Inferior parietal cortex (tissue), 1 donor: ENCODE measurements around the gene YIPF5.
A peak's percentile ranks its signal among the peaks of the same experiment; 100 is the strongest.

Experiments used
- DNase-seq: peaks from one replicate; pipeline ENCODE4 v3.0.0-alpha.2; 2016; ENCODE audit errors: extremely low spot score

Gene YIPF5

DNA sequence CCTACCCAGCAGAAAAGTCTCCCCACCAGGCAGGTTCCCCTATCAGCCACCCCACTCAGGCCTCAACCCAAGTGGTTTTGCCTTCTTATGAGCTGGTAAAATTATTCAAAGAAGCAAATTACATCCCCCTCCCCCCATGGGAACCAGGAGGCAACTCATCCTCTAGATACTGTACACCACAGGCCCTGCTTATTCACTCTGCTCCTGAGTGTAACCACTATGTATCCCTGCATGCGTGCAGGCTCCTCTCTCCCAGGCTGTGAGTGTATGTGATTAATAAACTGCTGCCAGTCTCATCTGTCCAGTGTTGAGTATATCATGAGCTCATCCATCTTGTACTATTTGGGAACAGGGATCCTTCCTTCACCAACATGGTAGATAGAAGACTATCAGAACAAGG is 8.8 kb upstream of the YIPF5 start:
- DNase-seq = no peak

GRCh38 chr5:144177548-144177947 is 7.1 kb upstream of the YIPF5 start:
- DNase-seq = no peak

DNA sequence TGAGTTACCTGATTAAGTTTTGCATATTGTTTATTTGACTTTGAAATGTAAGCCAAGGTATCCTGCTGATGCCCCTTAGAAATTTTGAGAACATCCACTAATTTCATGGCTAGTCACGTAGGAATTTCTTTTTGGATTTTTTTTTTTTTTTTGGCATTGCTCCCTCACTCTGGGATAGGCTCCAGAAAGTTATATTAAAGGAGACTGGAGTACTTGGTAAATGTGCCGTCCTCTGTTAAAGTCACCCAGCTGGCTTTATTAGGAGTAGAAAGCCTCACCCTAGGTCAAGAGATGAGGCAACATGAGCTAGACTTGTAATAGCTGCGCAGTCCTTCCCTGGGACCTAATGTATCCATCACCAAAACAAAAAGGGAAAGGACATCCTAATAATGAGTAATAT is 3.3 kb upstream of the YIPF5 start:
- no peak for DNase-seq

DNA sequence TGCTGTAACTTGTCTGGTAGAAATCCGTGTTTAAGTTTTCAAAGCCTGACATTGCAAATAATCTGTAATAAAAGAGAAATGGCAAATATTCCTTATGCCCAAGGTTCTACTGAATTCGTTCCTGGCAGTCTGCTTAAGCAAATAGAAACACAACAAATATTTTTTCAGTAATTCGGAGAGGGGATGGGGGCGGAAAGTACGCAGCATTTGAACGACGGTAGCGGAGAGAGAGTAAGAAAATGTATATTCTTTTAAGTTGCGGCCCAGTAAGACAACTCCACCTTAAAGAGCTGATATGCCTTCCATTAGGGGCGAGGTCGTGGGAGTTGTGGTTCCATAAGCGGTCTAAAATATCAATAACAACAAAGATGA is 569 bp downstream of the YIPF5 start:
- no peak for DNase-seq

DNA sequence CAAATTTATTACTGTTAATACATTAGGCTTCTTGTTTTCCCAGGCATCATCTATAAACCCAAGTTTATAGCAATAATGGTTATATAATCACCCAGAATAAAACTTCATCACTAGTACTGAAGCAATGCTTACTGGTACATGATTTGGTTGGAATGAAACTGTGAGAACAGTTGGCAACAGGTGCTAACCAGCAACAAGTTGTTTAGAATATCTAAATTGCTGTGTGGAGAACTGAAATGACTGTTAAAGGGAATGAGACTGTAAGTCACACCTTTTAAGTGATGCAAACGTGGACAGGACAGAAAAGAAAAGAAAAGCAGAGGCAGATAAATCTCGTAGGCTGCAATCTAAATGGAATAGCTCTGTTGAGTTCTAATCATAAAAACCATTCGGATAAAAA is 2.5 kb downstream of the YIPF5 start:
- DNase-seq = no peak

DNA sequence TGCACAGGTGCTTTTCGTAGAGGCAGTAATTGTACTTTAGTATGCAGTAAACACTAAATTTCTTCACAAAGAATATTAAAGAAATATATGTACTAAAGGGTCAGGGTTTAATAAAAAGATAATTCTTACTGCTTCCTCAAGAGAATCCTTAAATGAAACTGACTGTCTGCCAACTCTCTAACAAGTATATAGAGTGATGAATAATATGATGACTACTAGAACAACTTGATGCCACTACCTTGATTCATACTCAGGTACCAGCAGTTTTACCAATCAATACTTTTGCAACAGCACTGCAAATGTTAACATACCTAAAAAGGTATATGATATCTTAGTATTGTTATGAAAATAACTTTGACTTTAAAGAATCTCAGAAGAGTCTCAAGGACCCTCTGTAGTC is 3.8 kb downstream of the YIPF5 start:
- no peak for DNase-seq

GRCh38 chr5:144162686-144163085 is 7.8 kb downstream of the YIPF5 start:
- no peak for DNase-seq

- no peak for DNase-seq
These were observed 13.7 kb downstream of the YIPF5 start for GRCh38 chr5:144156767-144157171.

DNA sequence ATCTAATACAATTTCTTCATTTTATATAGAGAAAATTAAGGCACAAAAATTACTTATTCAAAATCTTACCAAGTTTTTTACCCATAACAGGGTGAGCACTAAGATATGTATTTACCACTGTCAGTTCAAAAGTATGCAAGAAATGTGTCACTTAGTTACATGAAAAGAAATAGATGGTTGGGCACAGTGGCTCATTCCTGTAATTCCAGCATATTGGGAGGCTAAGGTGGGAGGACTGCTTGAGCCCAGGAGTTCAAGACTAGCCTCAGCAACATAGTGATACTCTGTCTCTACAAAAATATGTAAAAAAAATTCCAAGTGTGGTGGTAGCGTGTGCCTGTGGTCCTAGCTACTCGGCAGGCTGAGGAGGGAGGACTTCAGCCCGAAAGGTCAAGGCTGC is 19.4 kb downstream of the YIPF5 start:
- DNase-seq = no peak

- no peak for DNase-seq
These were observed 25.3 kb downstream of the YIPF5 start for GRCh38 chr5:144144956-144145751.

DNA sequence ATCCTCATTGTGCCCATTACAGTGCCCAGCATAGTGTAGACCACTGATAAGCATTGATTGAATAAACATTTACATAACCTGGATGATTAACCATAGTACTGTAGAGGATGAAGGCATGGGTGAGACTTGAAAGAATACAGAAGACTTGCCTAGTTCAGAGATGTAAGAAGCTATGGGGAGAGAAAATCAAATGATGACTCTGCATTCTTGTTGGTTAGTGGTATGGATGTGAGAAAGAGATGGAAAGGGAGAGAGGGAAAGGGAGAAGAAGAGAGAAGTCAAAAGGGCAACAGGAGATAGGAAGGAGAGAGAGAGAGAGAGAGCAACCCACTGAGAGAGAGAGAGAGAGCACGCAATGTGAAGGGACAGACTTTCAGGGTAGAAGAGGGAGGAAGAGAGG is 26.8 kb downstream of the YIPF5 start:
- no peak for DNase-seq

- DNase-seq = no peak
These were observed 27.7 kb downstream of the YIPF5 start for GRCh38 chr5:144142824-144143162.

DNA sequence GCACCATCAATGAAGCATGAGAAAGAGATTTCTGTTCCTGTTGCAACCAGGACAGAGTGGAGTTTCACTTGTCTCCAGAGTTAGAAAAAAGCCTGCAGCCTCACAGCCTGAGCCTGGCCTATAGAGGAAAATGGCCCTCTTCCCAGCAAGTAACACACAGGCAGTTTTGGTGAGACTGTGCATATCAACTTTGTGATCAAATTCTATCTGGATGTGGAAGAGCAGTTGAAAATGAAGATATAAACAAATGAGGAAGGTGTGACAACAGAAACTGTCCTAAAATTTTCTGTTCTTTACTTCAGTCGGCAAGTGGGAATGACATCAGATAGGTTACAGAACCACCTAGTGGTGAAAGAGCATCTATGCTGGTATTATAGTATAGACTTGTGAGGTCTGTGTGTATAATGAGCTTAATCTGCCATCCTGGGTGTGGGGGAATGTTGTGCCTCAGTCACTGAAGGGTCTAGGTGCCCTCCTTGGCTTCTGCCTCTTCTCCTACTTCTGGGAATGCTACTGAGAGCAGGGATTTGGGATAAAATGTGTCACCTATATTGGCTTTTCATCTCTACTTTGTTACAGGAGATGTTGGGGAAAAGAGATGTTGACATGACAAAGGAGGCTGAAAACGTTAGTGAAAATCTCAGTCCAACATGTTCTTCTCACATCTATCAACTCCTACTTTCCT is 28.2 kb downstream of the YIPF5 start:
- DNase-seq = peak; percentile 64

GRCh38 chr5:144141585-144141984 is 28.9 kb downstream of the YIPF5 start:
- no peak for DNase-seq

DNA sequence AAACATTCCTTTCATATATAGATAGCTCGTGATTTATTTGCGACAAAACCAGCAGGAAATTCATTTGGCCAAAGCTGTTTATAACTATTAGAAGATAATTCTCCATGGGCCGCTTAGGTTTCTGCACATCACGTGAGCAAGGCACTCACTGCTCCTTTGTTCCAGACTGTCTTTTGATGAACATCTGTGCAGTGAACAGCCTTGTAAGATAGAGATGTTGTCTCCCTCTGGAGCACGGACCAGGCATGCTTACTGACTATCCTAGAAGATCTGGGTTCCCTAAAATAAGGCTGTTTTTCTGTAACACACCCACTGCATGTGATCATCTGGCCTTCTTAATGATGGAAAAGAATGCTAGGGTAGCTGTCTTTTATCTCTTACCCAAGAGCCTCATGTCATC is 30.9 kb downstream of the YIPF5 start:
- peak; percentile 37 for DNase-seq

DNA sequence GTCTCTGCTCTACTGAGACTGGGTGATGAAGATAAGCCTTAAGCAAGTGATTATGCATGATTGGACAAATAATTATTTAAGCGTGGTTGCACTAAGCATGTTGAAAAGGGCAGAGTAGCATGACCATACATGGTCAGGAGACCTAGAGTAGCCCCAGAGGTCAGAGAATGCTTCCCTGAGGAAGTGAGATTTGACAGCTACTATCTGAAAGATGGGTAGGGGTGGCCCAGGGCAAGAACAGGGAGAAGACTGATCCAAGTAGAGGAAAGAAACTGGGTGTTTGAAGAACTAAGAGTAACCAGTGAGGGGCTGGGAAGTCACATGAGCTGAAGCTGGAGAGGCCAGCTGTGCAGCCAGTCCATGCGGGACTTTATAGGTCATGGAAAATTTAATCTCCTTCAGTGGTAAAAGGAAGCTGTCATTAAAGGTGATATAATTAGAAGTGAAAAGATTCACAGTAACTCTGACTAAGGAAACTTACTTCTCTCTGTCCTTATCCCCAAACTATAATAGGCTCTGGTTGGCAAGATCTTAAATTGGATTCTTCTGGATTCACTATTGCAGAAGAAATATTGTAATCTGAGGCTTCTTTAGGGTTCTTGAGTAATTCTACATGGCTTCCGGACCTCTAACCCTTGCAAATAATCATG is 35.2 kb downstream of the YIPF5 start:
- DNase-seq = no peak

DNA sequence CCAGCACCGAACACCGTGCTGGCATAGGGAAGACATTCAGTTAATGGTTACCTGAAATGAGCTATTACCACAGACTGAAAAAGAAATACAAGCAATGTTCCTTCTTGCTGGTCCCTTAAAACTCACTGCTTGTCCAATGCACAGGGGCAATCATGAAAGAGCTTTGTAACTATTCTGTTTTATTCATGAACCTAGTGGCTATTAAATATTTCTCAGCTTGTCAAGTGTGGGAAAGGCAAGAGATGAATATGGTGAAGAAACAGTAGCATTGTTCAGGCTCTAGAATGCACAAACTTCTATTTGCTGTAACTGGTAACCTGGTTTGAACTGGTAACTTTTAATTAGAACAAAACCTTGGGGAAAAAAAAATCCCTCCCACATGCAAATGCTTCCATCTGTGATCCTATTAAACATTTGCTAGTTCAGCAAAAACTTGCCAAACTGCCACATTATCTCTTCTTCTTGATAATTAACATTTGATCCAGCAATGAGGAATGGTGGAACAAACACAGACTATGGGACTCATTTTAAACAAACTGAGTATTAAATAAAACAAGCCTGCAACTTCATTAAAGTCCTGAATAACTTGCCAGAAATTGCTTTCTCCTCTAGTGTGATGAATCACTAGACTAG is 36.1 kb downstream of the YIPF5 start:
- DNase-seq = no peak

DNA sequence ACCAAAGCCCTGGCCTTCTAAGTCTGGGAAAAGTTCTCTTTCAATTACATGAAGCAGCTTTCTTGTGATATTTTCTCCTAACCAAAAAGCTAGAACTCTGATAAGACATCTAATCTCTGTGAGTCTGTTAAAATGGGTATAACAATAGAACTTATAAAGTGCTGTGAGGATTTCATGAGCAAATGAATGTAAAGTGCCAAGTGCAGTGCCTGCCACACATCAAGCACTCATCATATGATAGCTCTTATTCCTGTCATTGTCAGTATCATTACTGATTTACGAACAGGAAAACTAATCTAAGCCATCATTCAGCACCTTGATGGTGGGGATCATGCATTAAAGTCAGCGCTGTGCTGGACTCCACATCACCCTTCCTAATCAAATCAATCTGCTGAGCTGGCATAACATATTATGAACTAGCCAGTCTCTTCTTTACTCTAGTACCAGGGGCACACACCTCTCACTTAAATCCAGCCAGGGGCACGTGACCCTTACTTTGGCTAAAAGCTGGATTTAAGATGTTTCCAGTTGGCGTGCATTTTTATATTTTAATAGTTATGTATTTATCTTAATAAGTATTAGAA is 37.3 kb downstream of the YIPF5 start:
- no peak for DNase-seq

DNA sequence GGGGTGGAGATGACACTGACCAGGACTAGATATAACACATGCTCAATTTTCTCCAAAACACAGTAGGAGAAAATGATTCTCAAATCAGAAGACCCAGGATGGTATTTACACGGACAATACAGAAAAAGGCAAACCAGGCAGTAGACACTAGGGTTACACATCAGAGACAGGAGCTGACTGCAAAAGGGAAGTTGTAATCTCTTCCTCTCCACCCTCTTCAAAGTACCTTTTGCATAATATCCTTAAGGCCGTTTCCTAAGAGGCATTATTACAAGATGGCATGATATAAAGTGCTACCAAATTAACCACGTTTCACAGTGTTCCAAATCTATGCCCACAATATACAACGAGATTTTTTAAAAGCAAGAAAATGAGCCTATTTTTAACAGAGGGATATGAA is 39.2 kb downstream of the YIPF5 start:
- no peak for DNase-seq

DNA sequence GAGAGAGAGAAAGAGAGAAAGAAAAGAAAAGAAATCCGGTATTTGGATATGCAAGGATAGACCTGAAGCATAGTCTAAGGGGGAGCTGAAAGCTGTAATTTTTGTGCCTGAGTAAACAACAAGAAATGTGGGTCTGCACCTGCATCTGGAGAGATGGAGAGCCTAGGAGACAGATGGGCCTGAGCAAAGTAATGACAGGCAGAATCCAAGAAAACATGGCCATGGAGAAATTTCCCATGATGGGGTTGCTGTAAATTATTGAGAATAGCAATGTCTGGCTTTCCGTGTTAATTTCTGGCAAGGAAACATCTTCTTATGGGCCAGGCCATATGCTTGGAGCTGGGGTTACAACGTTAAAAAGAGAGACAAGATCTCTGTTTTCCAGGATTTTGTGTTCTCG is 40.2 kb downstream of the YIPF5 start:
- no peak for DNase-seq

GRCh38 chr5:144128844-144129243 is 41.6 kb downstream of the YIPF5 start:
- no peak for DNase-seq

GRCh38 chr5:144126707-144127106 is 43.8 kb downstream of the YIPF5 start:
- DNase-seq = no peak
